Raji (cell line): ENCODE data around the gene PPIF.

Source experiments
- POLR2A ChIP-seq: IDR thresholded peaks from 2 replicates; pipeline ENCODE4 v1.6.1; 2011; ENCODE audit warnings: low read depth, low read length, control low read depth; ENCODE audit not compliant: insufficient read depth

PPIF gene

GRCh38 chr10:79390551-79391229 lies 43.4 kb downstream of the PPIF start:
- TF ChIP-seq POLR2A, result no peak

GRCh38 chr10:79391231-79392019 lies 44.2 kb downstream of the PPIF start:
- TF ChIP-seq POLR2A, result no peak

- TF ChIP-seq POLR2A, result no peak
These were observed 44.7 kb downstream of the PPIF start for GRCh38 chr10:79392020-79392398.

- no peak for TF ChIP-seq POLR2A
These were observed 45.4 kb downstream of the PPIF start for GRCh38 chr10:79392506-79393176.

GRCh38 chr10:79393221-79393923 lies 46.1 kb downstream of the PPIF start:
- no peak for TF ChIP-seq POLR2A

GRCh38 chr10:79393924-79394610 lies 46.8 kb downstream of the PPIF start:
- no peak for TF ChIP-seq POLR2A

GRCh38 chr10:79394664-79395063 lies 47.4 kb downstream of the PPIF start:
- TF ChIP-seq POLR2A, result no peak

GRCh38 chr10:79396520-79396919 lies 49.3 kb downstream of the PPIF start:
- no peak for TF ChIP-seq POLR2A

GRCh38 chr10:79397051-79397450 lies 49.8 kb downstream of the PPIF start:
- TF ChIP-seq POLR2A, result no peak

- no peak for TF ChIP-seq POLR2A
These were observed 50.5 kb downstream of the PPIF start for GRCh38 chr10:79397575-79398303.

GRCh38 chr10:79398642-79399041 lies 51.4 kb downstream of the PPIF start:
- no peak for TF ChIP-seq POLR2A

GRCh38 chr10:79399223-79399831 lies 52.1 kb downstream of the PPIF start:
- no peak for TF ChIP-seq POLR2A

- no peak for TF ChIP-seq POLR2A
These were observed 53.1 kb downstream of the PPIF start for GRCh38 chr10:79400146-79401004.
